Mucosa of stomach (tissue), 1 donor: ENCODE measurements around the gene MGAT4B.

Experiments used
- H3K27me3 ChIP-seq: one replicate; pipeline ENCODE4 v1.7.0; 2013; ENCODE audit warnings: mild to moderate bottlenecking, low read length; ENCODE audit not compliant: control insufficient read depth, insufficient read depth
- H3K36me3 ChIP-seq: one replicate; pipeline ENCODE4 v1.7.0; 2013; ENCODE audit warnings: low read length; ENCODE audit not compliant: control insufficient read depth, insufficient read depth
- H3K4me1 ChIP-seq: one replicate; pipeline ENCODE4 v1.7.0; 2013; ENCODE audit warnings: mild to moderate bottlenecking, low read length; ENCODE audit not compliant: control insufficient read depth, insufficient read depth
- H3K4me3 ChIP-seq: one replicate; pipeline ENCODE4 v1.7.0; 2013; ENCODE audit warnings: low read length
- H3K9ac ChIP-seq: one replicate; pipeline ENCODE4 v1.7.0; 2013; ENCODE audit warnings: mild to moderate bottlenecking, low read length, moderate library complexity
- H3K9me3 ChIP-seq: one replicate; pipeline ENCODE4 v1.7.0; 2013; ENCODE audit warnings: mild to moderate bottlenecking, low read length, moderate library complexity; ENCODE audit not compliant: control insufficient read depth
- donor health status: Pancreatic carcinoma.

Gene MGAT4B

DNA sequence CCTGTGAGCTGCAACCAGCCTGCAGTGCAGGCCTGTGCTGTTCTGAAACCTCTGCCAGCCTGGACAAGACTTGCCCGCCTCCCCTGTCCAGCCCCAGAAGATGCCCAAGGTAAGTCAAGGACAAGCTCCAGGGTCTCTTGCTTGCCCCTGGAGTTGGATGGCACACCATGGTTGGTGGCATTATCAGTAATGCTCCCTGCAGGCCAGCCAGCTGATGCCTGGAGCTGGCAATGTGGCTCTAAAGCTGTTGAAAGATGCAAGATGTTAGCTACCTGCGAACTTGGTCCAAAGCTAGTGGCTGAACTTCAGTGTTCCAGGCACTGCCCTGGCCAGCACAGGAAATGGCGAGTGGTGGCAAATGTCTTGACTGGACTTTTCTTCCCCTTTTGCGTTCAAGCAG lies 26.8 kb downstream of the MGAT4B start:
- Histone ChIP-seq H3K4me1 (no peaks in the 10 kb centered on the region), H3K27me3 (no peaks in the 10 kb centered on the region), H3K9me3 (no peaks in the 10 kb centered on the region), H3K9ac (no peak overlapping the region), H3K36me3 (peaks cover 12% of the 10 kb centered on the region), H3K4me3 (no peak overlapping the region)

DNA sequence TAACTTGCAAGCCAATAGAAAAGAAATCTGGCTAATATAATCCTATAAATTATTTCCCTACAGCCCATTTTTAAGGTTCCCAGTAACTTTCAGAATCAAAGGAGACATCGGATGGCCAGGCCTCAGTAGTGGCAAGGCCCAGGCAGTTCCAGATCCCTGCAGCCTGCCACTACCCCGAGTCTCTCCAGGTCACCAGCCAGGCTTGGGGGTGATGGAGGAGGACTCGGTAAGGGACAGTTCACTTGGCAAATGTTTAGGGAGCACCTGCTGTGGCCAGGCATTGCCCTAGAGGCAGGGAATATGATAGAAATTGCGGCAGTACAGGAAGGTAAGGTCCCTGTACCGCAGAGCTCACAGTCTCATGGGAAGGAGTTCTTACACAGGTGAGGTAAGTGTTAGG lies 28.1 kb downstream of the MGAT4B start:
- Histone ChIP-seq H3K4me1 (no peaks in the 10 kb centered on the region), H3K9me3 (no peaks in the 10 kb centered on the region), H3K9ac (no peak overlapping the region), H3K4me3 (no peak overlapping the region), H3K36me3 (peaks cover 18% of the 10 kb centered on the region), H3K27me3 (no peaks in the 10 kb centered on the region)

DNA sequence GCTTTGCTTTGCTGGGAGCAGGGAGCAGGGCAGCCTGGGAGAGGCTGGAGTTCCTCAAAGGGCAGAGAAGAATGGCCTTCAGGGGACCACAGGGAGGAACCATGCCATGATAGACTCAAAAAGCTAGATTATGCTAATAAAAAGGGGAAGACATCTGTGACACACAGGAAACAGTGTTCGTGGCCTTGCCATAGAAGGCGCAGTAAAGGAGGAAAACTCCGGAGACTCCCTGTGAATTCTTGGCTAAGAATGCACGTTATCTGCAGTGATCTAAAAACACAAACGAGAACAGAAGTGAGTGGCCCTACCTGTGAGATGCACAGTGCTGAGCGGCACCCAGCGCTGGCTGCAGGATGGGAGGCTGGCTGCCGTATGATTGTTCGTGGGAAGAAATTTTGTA lies 28.8 kb downstream of the MGAT4B start:
- H3K36me3 ChIP-seq: peaks cover 22% of the 10 kb centered on the region
- H3K9ac ChIP-seq: no peak overlapping the region
- H3K4me1 ChIP-seq: no peaks in the 10 kb centered on the region
- H3K4me3 ChIP-seq: no peak overlapping the region
- no peaks in the 10 kb centered on the region for H3K9me3 ChIP-seq
- H3K27me3 ChIP-seq: no peaks in the 10 kb centered on the region

DNA sequence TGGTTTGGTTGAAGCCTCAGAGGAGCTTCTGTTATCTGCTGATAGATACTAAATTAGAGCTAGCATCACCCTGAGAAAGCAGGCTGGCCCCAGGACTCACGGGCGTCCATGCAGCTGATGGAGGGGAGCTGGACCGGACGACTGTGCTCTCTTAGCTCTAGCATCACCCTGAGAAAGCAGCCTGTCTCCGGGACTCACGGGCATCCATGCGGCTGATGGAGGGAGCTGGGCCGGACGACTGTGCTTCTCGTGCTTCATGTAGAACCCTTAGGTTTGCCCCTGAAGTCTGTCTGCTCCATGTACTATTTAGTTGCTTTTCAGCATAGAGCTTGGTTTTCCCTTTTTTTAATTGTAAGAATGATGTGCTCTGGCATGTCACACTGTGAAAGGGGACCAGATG lies 29.2 kb downstream of the MGAT4B start:
- H3K9me3 ChIP-seq: no peaks in the 10 kb centered on the region
- no peak overlapping the region for H3K4me3 ChIP-seq
- peaks cover 25% of the 10 kb centered on the region for H3K36me3 ChIP-seq
- H3K4me1 ChIP-seq: no peaks in the 10 kb centered on the region
- no peak overlapping the region for H3K9ac ChIP-seq
- H3K27me3 ChIP-seq: no peaks in the 10 kb centered on the region

DNA sequence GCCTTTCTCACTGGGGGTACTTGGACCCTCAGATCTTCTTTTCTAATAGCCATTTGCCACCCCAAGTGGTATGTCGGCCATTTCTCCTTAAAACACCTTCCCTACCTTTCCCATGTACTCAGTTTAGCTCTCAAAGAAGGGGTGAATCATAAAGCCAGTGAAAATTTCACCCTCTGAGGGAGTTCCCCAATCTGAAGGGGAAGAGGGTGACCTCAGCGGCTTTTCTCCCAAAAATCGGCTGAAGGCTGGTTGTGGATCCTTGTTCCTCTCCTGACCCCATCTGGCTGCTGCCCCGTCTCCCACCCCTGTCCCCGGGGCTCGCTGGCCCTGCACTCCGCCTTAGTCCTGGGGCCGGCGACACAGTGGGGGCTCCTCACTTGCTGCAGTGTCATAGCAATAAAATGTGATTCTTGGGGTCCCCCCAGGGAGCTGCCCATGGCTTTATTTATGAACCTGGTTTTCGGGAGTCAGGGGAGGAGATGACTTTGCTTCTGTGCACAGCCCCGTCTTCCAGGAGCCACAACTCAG lies 30.2 kb downstream of the MGAT4B start:
- no peak overlapping the region for H3K4me3 ChIP-seq
- no peaks in the 10 kb centered on the region for H3K27me3 ChIP-seq
- H3K36me3 ChIP-seq: peaks cover 32% of the 10 kb centered on the region
- no peaks in the 10 kb centered on the region for H3K9me3 ChIP-seq
- no peaks in the 10 kb centered on the region for H3K4me1 ChIP-seq
- no peak overlapping the region for H3K9ac ChIP-seq

DNA sequence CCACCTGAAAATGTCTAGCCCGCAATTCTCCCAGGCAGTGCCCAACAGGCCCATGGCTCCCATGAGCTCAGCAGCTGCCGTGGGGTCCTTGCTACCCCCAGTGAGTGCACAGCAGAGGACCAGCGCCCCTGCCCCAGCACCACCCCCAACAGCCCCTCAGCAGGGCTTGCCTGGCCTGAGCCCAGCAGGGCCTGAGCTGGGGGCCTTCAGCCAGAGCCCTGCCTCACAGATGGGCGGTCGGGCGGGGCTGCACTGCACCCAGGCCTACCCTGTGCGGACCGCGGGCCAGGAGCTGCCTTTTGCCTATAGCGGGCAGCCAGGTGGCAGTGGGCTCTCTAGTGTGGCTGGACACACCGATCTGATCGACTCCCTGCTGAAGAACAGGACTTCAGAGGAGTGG lies 32.2 kb downstream of the MGAT4B start:
- Histone ChIP-seq H3K4me3 (no peak overlapping the region), H3K9me3 (no peaks in the 10 kb centered on the region), H3K4me1 (no peaks in the 10 kb centered on the region), H3K27me3 (no peaks in the 10 kb centered on the region), H3K9ac (no peak overlapping the region), H3K36me3 (peaks cover 33% of the 10 kb centered on the region)

DNA sequence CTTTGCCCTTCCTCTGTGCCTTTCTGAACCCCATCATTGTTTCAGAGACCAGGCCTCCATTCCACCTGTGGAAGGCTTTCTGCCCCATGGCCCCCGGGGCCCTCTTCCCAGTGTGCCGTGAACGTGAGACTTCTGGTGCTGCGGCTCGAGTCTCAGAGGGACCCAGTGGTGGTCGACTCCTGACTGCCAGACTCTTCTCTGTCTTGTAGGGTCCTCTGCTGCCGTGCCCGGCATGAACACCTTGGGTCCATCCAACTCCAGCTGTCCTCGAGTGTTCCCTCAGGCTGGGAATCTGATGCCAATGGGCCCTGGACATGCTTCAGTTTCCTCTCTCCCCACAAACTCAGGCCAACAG lies 33.0 kb downstream of the MGAT4B start:
- Histone ChIP-seq H3K9ac (no peak overlapping the region), H3K4me3 (no peak overlapping the region), H3K9me3 (no peaks in the 10 kb centered on the region), H3K36me3 (peaks cover 31% of the 10 kb centered on the region), H3K27me3 (no peaks in the 10 kb centered on the region), H3K4me1 (no peaks in the 10 kb centered on the region)

DNA sequence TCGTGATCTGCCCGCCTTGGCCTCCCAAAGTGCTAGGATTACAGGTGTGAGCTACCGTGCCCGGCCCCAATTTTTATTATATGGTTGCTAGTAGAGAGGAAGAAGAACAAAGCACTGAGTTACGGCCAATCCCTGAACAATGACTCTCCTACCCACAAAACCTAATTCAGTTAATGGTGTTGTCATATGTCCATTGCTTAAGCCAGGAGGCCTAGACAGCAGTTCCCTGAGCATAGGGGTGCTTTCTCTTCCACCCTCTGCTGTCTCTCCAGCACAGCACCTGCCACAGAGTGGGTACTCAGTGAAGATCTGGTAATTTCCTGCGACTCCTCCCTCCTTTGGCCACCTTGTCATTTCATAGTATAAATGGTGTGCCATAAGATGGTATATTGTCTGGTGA lies 34.3 kb downstream of the MGAT4B start:
- Histone ChIP-seq H3K27me3 (no peaks in the 10 kb centered on the region), H3K36me3 (peaks cover 28% of the 10 kb centered on the region), H3K4me3 (no peak overlapping the region), H3K9ac (no peak overlapping the region), H3K4me1 (no peaks in the 10 kb centered on the region), H3K9me3 (no peaks in the 10 kb centered on the region)

DNA sequence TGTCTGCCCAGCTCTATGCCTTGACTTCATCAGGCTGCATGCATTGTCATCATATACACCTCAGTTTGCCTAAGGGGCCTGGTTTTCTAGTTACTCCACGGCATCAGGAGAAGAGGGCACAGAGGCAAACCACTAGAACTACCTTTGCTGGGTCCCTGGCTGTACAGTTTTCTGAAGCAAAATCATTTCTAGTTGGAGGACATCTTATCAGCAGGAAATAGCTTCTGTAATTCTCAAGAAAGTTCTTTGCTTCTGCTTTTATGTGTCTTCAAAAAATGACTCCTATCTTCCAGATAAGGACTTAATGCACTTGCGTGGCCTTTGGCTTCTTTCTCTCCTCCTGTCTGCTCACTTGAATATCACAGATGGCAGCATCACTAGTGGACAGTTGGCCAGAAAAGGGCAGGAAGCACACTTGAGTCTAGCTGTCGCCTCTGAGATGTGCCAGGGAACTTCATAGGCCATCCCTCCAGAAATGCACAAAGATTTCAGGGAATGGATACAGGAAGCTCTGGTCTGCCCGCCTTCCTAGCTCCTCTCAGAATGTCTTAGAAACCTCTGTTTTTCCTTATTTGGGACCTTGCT lies 35.3 kb downstream of the MGAT4B start:
- Histone ChIP-seq H3K9me3 (no peaks in the 10 kb centered on the region), H3K36me3 (peaks cover 31% of the 10 kb centered on the region), H3K4me3 (no peak overlapping the region), H3K9ac (no peak overlapping the region), H3K4me1 (no peaks in the 10 kb centered on the region), H3K27me3 (no peaks in the 10 kb centered on the region)

DNA sequence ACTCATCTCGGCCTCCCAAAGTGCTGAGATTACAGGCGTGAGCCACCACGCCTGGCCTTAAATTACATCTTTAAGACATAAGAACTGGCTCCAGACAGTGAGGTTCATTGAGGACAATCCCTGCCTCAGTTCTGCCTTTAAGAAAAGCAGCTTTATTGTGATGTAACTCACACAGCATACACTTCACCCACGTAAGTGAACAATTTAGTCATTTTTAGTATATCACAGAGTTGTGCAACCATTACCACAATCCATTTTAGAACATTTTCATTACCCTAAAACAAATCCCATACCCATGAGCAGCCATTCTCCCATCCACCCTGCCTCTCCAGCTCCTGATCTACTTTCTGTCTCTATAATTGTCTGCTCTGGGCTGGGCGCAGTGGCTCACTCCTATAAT lies 36.9 kb downstream of the MGAT4B start:
- Histone ChIP-seq H3K9me3 (no peaks in the 10 kb centered on the region), H3K4me3 (no peak overlapping the region), H3K36me3 (peaks cover 32% of the 10 kb centered on the region), H3K9ac (no peak overlapping the region), H3K4me1 (peaks cover 6% of the 10 kb centered on the region), H3K27me3 (no peaks in the 10 kb centered on the region)

DNA sequence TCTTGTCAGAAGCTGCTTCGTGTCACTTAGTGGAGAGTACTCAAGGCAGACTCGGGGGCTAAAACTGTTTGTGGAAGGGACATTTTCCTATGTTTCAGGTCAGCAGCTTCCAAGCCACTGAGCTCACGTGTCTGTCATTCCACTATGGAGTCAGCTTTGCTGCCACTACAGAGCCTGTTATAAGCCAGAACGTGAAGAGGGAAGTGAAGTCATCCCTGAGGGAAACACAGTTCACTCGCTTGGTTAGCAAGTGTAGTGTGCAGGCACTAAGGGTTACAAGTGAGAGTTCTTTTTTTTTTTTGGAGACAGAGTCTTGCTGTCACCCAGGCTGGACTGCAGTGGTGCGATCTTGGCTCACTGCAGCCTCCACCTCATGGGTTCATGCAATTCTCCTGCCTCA lies 37.4 kb downstream of the MGAT4B start:
- Histone ChIP-seq H3K9me3 (no peaks in the 10 kb centered on the region), H3K36me3 (peaks cover 32% of the 10 kb centered on the region), H3K9ac (no peak overlapping the region), H3K4me1 (peaks cover 6% of the 10 kb centered on the region), H3K4me3 (no peak overlapping the region), H3K27me3 (no peaks in the 10 kb centered on the region)

DNA sequence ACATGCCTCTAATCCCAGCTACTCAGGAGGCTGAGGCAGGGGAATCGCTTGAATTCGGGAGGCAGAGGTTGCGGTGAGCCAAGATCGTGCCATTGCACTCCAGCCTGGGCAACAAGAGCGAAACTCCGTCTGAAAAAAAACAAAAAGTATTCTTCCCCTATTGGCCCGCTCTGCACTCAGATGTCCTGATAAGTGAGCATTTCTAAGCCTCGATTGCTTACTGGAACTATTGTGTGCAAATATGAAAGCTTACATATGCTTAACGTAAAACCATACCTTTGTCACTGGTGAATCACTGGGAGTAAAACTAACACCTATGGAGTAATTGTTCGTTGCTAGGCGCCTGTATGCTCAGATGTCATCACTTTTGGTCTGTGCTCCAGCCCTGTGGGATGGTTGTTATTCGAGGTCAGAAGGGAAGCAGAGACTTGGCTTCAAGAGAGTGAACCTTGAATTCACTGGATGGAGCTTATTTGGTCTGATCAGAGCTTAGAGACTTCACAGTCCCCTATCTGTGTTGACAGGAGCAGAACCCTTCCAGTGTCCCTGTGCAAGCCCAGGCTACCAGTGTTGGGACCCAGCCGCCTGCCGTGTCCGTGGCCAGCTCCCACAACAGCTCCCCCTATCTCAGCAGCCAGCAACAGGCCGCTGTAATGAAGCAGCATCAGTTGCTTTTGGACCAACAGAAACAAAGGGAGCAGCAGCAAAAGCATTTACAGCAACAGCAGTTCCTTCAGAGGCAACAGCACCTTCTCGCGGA lies 38.2 kb downstream of the MGAT4B start:
- H3K4me1 ChIP-seq: peaks cover 8% of the 10 kb centered on the region
- H3K36me3 ChIP-seq: peaks cover 25% of the 10 kb centered on the region
- no peak overlapping the region for H3K4me3 ChIP-seq
- H3K9ac ChIP-seq: no peak overlapping the region
- no peaks in the 10 kb centered on the region for H3K27me3 ChIP-seq
- no peaks in the 10 kb centered on the region for H3K9me3 ChIP-seq
